22Rv1 (cell line): ENCODE measurements around the gene UTP3.
"Not testable (repeated sequence)": the region's sequence is repeated elsewhere in the genome, so short reads cannot be mapped to it uniquely, and the experiment has no call there.

Experiments used
- ZFX ChIP-seq: fragments of 450-650 bp; IDR thresholded peaks from 2 replicates; pipeline ENCODE4 v1.6.1; 2017; ENCODE audit warnings: antibody characterized with exemption, borderline replicate concordance
- TF ChIP-seq, protein P1 (sequence below): fragments of 450-650 bp; IDR thresholded peaks from 2 replicates; pipeline ENCODE4 v1.5.1; 2017; ENCODE audit warnings: mild to moderate bottlenecking

DNA sequence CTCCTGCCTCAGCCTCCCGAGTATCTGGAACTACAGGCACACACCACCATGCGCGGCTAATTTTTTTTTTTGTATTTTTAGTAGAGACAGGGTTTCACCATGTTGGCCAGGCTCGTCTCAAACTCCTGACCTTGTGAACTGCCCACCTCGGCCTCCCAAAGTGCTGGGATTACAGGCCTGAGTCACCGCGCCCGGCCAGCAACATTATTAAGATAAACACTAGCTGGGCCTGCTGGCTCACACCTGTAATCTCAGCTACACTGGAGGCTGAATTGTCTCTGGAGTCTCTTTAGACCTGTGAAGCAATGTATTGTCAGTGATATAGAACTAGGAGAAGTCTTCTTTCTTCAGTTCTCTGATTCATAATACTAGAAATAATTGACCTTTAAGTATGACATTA is 10.1 kb downstream of the UTP3 start:
- TF ChIP-seq, protein P1, sequence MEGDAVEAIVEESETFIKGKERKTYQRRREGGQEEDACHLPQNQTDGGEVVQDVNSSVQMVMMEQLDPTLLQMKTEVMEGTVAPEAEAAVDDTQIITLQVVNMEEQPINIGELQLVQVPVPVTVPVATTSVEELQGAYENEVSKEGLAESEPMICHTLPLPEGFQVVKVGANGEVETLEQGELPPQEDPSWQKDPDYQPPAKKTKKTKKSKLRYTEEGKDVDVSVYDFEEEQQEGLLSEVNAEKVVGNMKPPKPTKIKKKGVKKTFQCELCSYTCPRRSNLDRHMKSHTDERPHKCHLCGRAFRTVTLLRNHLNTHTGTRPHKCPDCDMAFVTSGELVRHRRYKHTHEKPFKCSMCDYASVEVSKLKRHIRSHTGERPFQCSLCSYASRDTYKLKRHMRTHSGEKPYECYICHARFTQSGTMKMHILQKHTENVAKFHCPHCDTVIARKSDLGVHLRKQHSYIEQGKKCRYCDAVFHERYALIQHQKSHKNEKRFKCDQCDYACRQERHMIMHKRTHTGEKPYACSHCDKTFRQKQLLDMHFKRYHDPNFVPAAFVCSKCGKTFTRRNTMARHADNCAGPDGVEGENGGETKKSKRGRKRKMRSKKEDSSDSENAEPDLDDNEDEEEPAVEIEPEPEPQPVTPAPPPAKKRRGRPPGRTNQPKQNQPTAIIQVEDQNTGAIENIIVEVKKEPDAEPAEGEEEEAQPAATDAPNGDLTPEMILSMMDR, result not testable (repeated sequence)
- not testable (repeated sequence) for TF ChIP-seq ZFX
